ENCODE measurements around the gene TBC1D9.

GRCh38 chr4:140774510-140774909 is 18.3 kb upstream of the TBC1D9 start:
- TF ChIP-seq FOXJ3 (CRISPR knock-in tag; IDR thresholded peaks at IDR 0.05), result no peak
- no peak for TF ChIP-seq POLR2AphosphoS5 (IDR thresholded peaks at IDR 0.05; ENCODE audit: low read depth, low read length)
- TF ChIP-seq EP300 (IDR thresholded peaks at IDR 0.05; ENCODE audit: borderline replicate concordance in 1 of 2, low read depth in 1 of 2, low read length in 1 of 2), result no peak
- TF ChIP-seq TAF1 (IDR thresholded peaks at IDR 0.05; ENCODE audit: borderline replicate concordance, low read depth, low read length), result no peak
- TF ChIP-seq PBX3 (IDR thresholded peaks at IDR 0.05), result no peak
- TF ChIP-seq CTCF (IDR thresholded peaks at IDR 0.05), result no peak
- no peak for TF ChIP-seq EZH2phosphoT487 (IDR thresholded peaks at IDR 0.05; ENCODE audit: borderline replicate concordance, low read depth)
- TF ChIP-seq SIN3A (IDR thresholded peaks at IDR 0.05; ENCODE audit: borderline replicate concordance, low read depth, low read length), result no peak
- TF ChIP-seq SMC3 (IDR thresholded peaks at IDR 0.05; ENCODE audit: low read depth, low read length), result no peak
- TF ChIP-seq YY1 (IDR thresholded peaks at IDR 0.05; ENCODE audit: low read depth), result no peak
- no peak for TF ChIP-seq JUND (IDR thresholded peaks at IDR 0.05)
- TF ChIP-seq MAX (IDR thresholded peaks at IDR 0.05; ENCODE audit: low read depth), result no peak
- no peak for TF ChIP-seq NRF1 (IDR thresholded peaks at IDR 0.05; ENCODE audit: low read depth, low read length)
- no peak for TF ChIP-seq ZBTB33 (IDR thresholded peaks at IDR 0.05; ENCODE audit: borderline replicate concordance, low read depth)

All from SK-N-SH (cell line).